Measurements from ENCODE around the gene CASP6. TPM values are rescaled to one million over a fixed set of nuclear protein-coding genes. Genes with fewer than 3 reads are reported as not detected.

Gene CASP6
- total and polyA plus RNA-seq, 8 donors = 2.3 to 68.9 (median 25.9) TPM

- peak in 1 of 2 donors; percentile 23 for DNase-seq
- no peak overlapping the region for H3K4me3 ChIP-seq
- no peaks in the 10 kb centered on the region for H3K27me3 ChIP-seq
- H3K4me1 ChIP-seq = no peaks in the 10 kb centered on the region
- intact Hi-C loops (cut with DNase I; ENCODE audit: low total_unique reads) = no loop called here
- peaks cover 0 to 8% (median 2%) of the 10 kb centered on the region in 4 donors for H3K36me3 ChIP-seq
- no peak overlapping the region for H3K27ac ChIP-seq
- TF ChIP-seq CTCF (IDR thresholded peaks at IDR 0.05) = no peak
- TF ChIP-seq POLR2A (IDR thresholded peaks at IDR 0.05) = no peak
- TF ChIP-seq EP300 (IDR thresholded peaks at IDR 0.05) = no peak
- TF ChIP-seq POLR2AphosphoS5 (IDR thresholded peaks at IDR 0.05) = no peak
- WGBS, 5 donors = 52 to 75% (median 70%) methylated on average over 5 of the region's 5 CpGs
- peaks cover 0 to 18% (median 13%) of the 10 kb centered on the region in 4 donors for H3K9me3 ChIP-seq
These were observed 54.8 kb downstream of the CASP6 start for GRCh38 chr4:109648266-109648996.

DNA sequence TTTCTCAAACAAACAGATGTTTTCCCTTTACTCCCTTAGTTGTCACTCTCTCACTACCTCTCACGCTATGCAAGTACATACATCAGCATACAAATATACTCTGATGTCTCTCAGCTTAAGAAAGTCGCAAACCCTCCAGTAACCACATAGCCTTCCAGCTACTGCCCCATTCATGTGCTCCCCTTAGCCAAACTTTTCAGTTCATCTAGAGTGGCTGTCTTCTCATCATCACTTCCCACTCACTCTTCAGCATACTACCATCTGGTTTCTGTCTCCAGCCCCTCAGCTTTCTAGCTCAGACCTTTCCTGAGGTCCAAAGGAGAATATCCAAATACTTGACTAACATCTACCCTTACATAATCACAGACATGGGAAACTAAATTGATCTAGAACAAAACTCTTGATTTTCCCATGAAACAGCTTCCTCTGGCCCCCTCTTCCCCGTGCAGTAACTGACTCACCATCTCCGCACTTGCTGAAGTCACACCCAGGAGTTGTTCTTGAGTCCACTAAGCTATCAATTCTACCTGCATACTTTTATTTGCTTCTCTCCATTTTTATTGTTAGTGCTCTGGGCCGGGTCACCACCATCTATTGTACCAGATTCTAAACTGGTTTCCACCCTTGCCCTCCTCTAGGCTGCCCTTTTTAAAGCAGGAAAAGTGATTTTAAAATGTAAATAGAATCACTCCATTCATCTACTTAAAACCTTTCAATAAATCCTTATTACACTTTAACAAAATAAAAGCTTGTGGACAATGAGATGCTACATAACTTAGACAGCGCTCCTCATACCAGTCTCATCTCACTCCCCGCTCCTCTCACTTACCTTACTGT lies 57.2 kb downstream of the CASP6 start:
- H3K4me1 ChIP-seq = no peaks in the 10 kb centered on the region
- H3K4me3 ChIP-seq = no peak overlapping the region
- WGBS, 5 donors = 63 to 76% (median 68%) methylated on average over 7 of the region's 7 CpGs
- intact Hi-C loops (cut with DNase I; ENCODE audit: low total_unique reads) = no loop called here
- no peaks in the 10 kb centered on the region for H3K27me3 ChIP-seq
- TF ChIP-seq POLR2AphosphoS5 (IDR thresholded peaks at IDR 0.05) (no peak), CTCF (IDR thresholded peaks at IDR 0.05) (no peak), EP300 (IDR thresholded peaks at IDR 0.05) (no peak), POLR2A (IDR thresholded peaks at IDR 0.05) (no peak)
- H3K27ac ChIP-seq = no peak overlapping the region
- no peaks in the 10 kb centered on the region for H3K36me3 ChIP-seq
- no peaks in the 10 kb centered on the region for H3K9me3 ChIP-seq
- DNase-seq = peak in 1 of 2 donors; percentile 7

DNA sequence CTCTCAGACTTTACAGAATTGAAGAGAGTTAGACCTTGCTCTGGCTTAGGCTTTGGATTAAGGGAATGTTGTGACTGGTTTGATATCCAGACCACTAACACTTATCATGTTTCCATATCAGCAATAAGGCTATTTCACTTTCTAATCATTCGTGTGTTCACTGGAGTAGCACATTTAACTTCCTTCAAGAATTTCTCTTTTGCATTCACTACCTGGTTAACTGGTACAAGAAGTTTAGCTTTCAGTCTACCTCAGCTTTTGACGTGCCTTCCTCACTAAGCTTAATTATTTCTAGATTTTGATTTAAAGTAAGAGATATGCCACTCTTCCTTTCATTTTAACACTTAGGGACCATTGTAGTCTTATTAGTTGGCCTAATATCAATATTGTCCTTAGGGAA lies 62.6 kb downstream of the CASP6 start:
- Histone ChIP-seq H3K4me1 (no peaks in the 10 kb centered on the region), H3K27ac (no peak overlapping the region), H3K9me3 (peaks cover 0 to 10% (median 2%) of the 10 kb centered on the region in 4 donors), H3K36me3 (no peaks in the 10 kb centered on the region), H3K4me3 (no peak overlapping the region), H3K27me3 (no peaks in the 10 kb centered on the region)
- 32 to 67% (median 45%) methylated on average over 2 of the region's 2 CpGs for WGBS, 5 donors
- intact Hi-C loops (cut with DNase I; ENCODE audit: low total_unique reads) = no loop called here
- DNase-seq = no peak
- TF ChIP-seq CTCF (IDR thresholded peaks at IDR 0.05) = no peak
- TF ChIP-seq POLR2A (IDR thresholded peaks at IDR 0.05) = no peak
- no peak for TF ChIP-seq EP300 (IDR thresholded peaks at IDR 0.05)
- no peak for TF ChIP-seq POLR2AphosphoS5 (IDR thresholded peaks at IDR 0.05)

Small RNA genes within 50 kb of the gene (small RNA-seq; reads per million reads assigned to genes)
- 0 reads per million in 4 donors for gene HIGD1AP14

Other genes with a start within 250 kb of the CASP6 start
- gene MCUB, start 143.2 kb downstream of the CASP6 start, total RNA-seq = 10 to 100 TPM in 3 of 5 donors, 1 to 10 TPM in 1, under 1 TPM in 1; 0.89 to 37.4 (median 12.3) TPM
- 1 to 10 TPM; 4.2 to 7.9 (median 5.2) TPM for gene MCUB, start 143.2 kb downstream of the CASP6 start, polyA plus RNA-seq
- 10 to 100 TPM in 3 of 5 donors, 1 to 10 TPM in 2; 3.5 to 95.9 (median 17.4) TPM for gene PLA2G12A, start 26.6 kb upstream of the CASP6 start, total RNA-seq
- gene PLA2G12A, start 26.6 kb upstream of the CASP6 start, polyA plus RNA-seq = 10 to 100 TPM in 1 of 3 donors, 1 to 10 TPM in 2; 6.4 to 11.9 (median 7.5) TPM
- gene CFI, start 98.6 kb upstream of the CASP6 start, total RNA-seq = 10 to 100 TPM in 3 of 5 donors, 1 to 10 TPM in 1, under 1 TPM in 1; 0.45 to 20.4 (median 12.8) TPM
- gene CFI, start 98.6 kb upstream of the CASP6 start, polyA plus RNA-seq = 10 to 100 TPM in 1 of 3 donors, 1 to 10 TPM in 2; 2.0 to 14.0 (median 2.5) TPM
- 1 to 10 TPM in 3 of 5 donors, not detected in 2; 2.2 to 9.4 (median 3.8) TPM for gene GAR1, start 112.3 kb upstream of the CASP6 start, total RNA-seq
- 10 to 100 TPM; 17.0 to 19.2 (median 17.2) TPM for gene GAR1, start 112.3 kb upstream of the CASP6 start, polyA plus RNA-seq
- 10 to 100 TPM in 1 of 5 donors, not detected in 4; 13.4 TPM for gene RRH, start 124.5 kb upstream of the CASP6 start, total RNA-seq
- gene RRH, start 124.5 kb upstream of the CASP6 start, polyA plus RNA-seq = not detected
- 1 to 10 TPM in 1 of 5 donors, under 1 TPM in 1, not detected in 3; 0.18 to 1.0 TPM for gene LRIT3, start 144.7 kb upstream of the CASP6 start, total RNA-seq
- gene LRIT3, start 144.7 kb upstream of the CASP6 start, polyA plus RNA-seq = under 1 TPM in 2 of 3 donors, not detected in 1; 0.06 to 0.13 TPM
- gene EGF, start 209.4 kb upstream of the CASP6 start, total RNA-seq = under 1 TPM in 1 of 5 donors, not detected in 4; 0.37 TPM
- under 1 TPM in 1 of 3 donors, not detected in 2; 0.20 TPM for gene EGF, start 209.4 kb upstream of the CASP6 start, polyA plus RNA-seq